B cell (primary cell): ENCODE results near the gene IL19. TPM values are rescaled to one million over a fixed set of nuclear protein-coding genes. Genes with fewer than 3 reads are reported as not detected.
A peak's percentile ranks its signal among the peaks of the same experiment; 100 is the strongest.

Experiments
- ATAC-seq: fragments of 200-7000 bp; cut with Tn5 transposase; one replicate; pipeline ENCODE4 v1.10.0; 2021; ENCODE audit warnings: low read depth, mild to moderate bottlenecking, moderate number of reproducible peaks, moderate library complexity
- CTCF ChIA-PET: fragments of 350-600 bp; sonication (Branson Sonifier 250); formaldehyde crosslinking; loops from one replicate; lab custom pipeline; 2021; ENCODE audit warnings: antibody characterized with exemption, inconsistent platforms; lab: Charles Lee
- POLR2A ChIA-PET: fragments of 350-600 bp; sonication (Branson Sonifier 250); formaldehyde crosslinking; loops from one replicate; lab custom pipeline; 2021; ENCODE audit warnings: antibody characterized with exemption; lab: Charles Lee
- DNase-seq: peaks from one replicate; pipeline ENCODE4 v3.0.0; 2013
- H2AFZ ChIP-seq: 2 replicates; pipeline ENCODE4 v1.6.1; 2012; ENCODE audit warnings: mild to moderate bottlenecking, low read depth, low read length; ENCODE audit not compliant: insufficient read depth, poor library complexity, severe bottlenecking
- H3K27ac ChIP-seq, 2 donors: 1 replicate in 1 of 2; 2 replicates in 1 of 2; pipeline ENCODE4 v1.5.1; 2012 to 2013; ENCODE audit warnings: low read length in 2 of 2, mild to moderate bottlenecking in 2 of 2, moderate library complexity in 1 of 2
- H3K27me3 ChIP-seq, 4 experiments: fragments of 200-600 bp in 1 of 4; sonication (generic) in 1 of 4; replicated peaks in 1 of 4; 1 replicate in 2 of 4; 2 replicates in 2 of 4; pipeline versions ENCODE4 v1.6.1 to v1.7.0; 2013 to 2016; ENCODE audit warnings: low read length in 3 of 4, mild to moderate bottlenecking in 2 of 4, mixed read lengths in 1 of 4, moderate library complexity in 1 of 4; ENCODE audit not compliant: insufficient read depth in 4 of 4, control insufficient read depth in 3 of 4; ENCODE audit errors: control extremely low read depth in 1 of 4
- H3K36me3 ChIP-seq, 2 experiments: replicated peaks in 1 of 2; 1 replicate in 1 of 2; 2 replicates in 1 of 2; pipeline versions ENCODE4 v1.6.1 to v1.7.1; 2013; ENCODE audit warnings: low read length in 1 of 2; ENCODE audit not compliant: insufficient read depth in 2 of 2, control insufficient read depth in 1 of 2; ENCODE audit errors: control extremely low read depth in 1 of 2, extremely low read depth in 1 of 2
- H3K4me1 ChIP-seq, 2 donors: fragments of 200-600 bp in 1 of 2; sonication (generic) in 1 of 2; 1 replicate in 1 of 2; 2 replicates in 1 of 2; pipeline versions ENCODE4 v1.5.1 to v1.6.1; 2013 to 2017; ENCODE audit warnings: low read length in 2 of 2; ENCODE audit not compliant: control insufficient read depth in 2 of 2, insufficient read depth in 2 of 2
- H3K4me2 ChIP-seq: replicated peaks from 2 replicates; pipeline ENCODE3; 2012; ENCODE audit warnings: mild to moderate bottlenecking, low read depth, low read length; ENCODE audit not compliant: poor library complexity, severe bottlenecking
- H3K4me3 ChIP-seq, 5 experiments: fragments of 200-600 bp in 1 of 5; sonication (generic) in 1 of 5; 1 replicate in 3 of 5; 2 replicates in 2 of 5; pipeline versions ENCODE4 v1.5.1 to v1.7.0; 2011 to 2016; ENCODE audit warnings: low read length in 4 of 5, mild to moderate bottlenecking in 4 of 5, low read depth in 2 of 5, control low read depth in 1 of 5, moderate library complexity in 1 of 5; ENCODE audit not compliant: insufficient read depth in 1 of 5; ENCODE audit errors: control extremely low read depth in 1 of 5, extremely low read depth in 1 of 5
- H3K79me2 ChIP-seq: fragments of 200-600 bp; sonication (generic); one replicate; pipeline ENCODE4 v1.6.0; 2016; ENCODE audit warnings: low read length; ENCODE audit not compliant: control insufficient read depth, insufficient read depth
- H3K9ac ChIP-seq: fragments of 200-600 bp; sonication (generic); 2 replicates; pipeline ENCODE4 v1.6.1; 2017; ENCODE audit warnings: mild to moderate bottlenecking, low read length, moderate library complexity
- H3K9me3 ChIP-seq, 3 donors: one replicate each; pipeline versions ENCODE4 v1.6.1 to v1.7.1; 2013; ENCODE audit warnings: low read length in 2 of 3; ENCODE audit not compliant: control insufficient read depth in 2 of 3, insufficient read depth in 1 of 3; ENCODE audit errors: control extremely low read depth in 1 of 3
- H4K20me1 ChIP-seq: 2 replicates; pipeline ENCODE4 v1.6.0; 2012; ENCODE audit warnings: mild to moderate bottlenecking, low read length; ENCODE audit not compliant: insufficient read depth, control insufficient read depth, poor library complexity, severe bottlenecking
- H3K27ac Mint-ChIP-seq: one replicate; pipeline ENCODE4 v1.8.0; 2021; ENCODE audit warnings: mixed read lengths
- H3K27me3 Mint-ChIP-seq: one replicate; pipeline ENCODE4 v1.8.0; 2021; ENCODE audit warnings: mixed read lengths
- H3K4me1 Mint-ChIP-seq: one replicate; pipeline ENCODE4 v1.8.0; 2021; ENCODE audit warnings: mixed read lengths
- H3K4me3 Mint-ChIP-seq: one replicate; pipeline ENCODE4 v1.8.0; 2021; ENCODE audit warnings: mixed read lengths
- H3K9me3 Mint-ChIP-seq: one replicate; pipeline ENCODE4 v1.8.0; 2022; ENCODE audit warnings: mixed read lengths; ENCODE audit not compliant: insufficient read depth
- CTCF ChIP-seq: fragments of 200-600 bp; IDR thresholded peaks from one replicate; pipeline ENCODE4 v1.8.0; 2022; ENCODE audit warnings: antibody characterized with exemption, mild to moderate bottlenecking
- EZH2 ChIP-seq: IDR thresholded peaks from 2 replicates; pipeline ENCODE4 v1.6.1; 2012; ENCODE audit warnings: borderline replicate concordance, low read depth, mild to moderate bottlenecking, moderate library complexity, low read length; ENCODE audit not compliant: insufficient read depth, poor library complexity, severe bottlenecking
- WGBS: methylation state at CpG from one replicate; pipeline ENCODE4 v1.1.5; 2013; ENCODE audit warnings: missing lambda C conversion rate; ENCODE audit not compliant: insufficient coverage; 5-methylcytosine and 5-hydroxymethylcytosine counted together
- intact Hi-C: fragments of 100-400 bp; cut with micrococcal nuclease; formaldehyde crosslinking; loops from one replicate; pipeline ENCODE4 v1.10.0; 2022
- polyA plus RNA-seq: library from polyadenylated mRNA; depleted of rRNA; stranded (reverse); fragments of >200 nt; gene quantifications from 2 replicates; pipeline ENCODE4 v1.2.3, GENCODE V29; 2012
- total RNA-seq, 2 donors: library from RNA; stranded (reverse); fragments of 120-200 nt in 1 of 2; gene quantifications; 1 replicate in 1 of 2; 2 replicates in 1 of 2; pipeline versions ENCODE4 v1.2.3 to v1.2.4, GENCODE V29; 2013 to 2022

The IL19 gene
- total and polyA plus RNA-seq, 2 donors (not counting 1 experiment from before 2014, with no cell fraction given): 0.27 TPM; not detected in 1

- Histone ChIP-seq H3K27me3 (no peaks in the 10 kb centered on the region), H3K79me2 (no peaks in the 10 kb centered on the region), H3K4me3 (no peak overlapping the region), H3K4me1 (peaks cover 23 to 41% of the 10 kb centered on the region in 2 donors), H3K36me3 (no peaks in the 10 kb centered on the region), H2AFZ (no peak overlapping the region), H3K9me3 (no peaks in the 10 kb centered on the region), H3K27ac (no peak overlapping the region), H4K20me1 (no peaks in the 10 kb centered on the region), H3K4me2 (no peak overlapping the region), H3K9ac (no peak overlapping the region)
- intact Hi-C loops: no loop called here
- ChIA-PET CTCF (interaction anchor here (1.1 to 4.0 kb wide), 6 partner anchors 11 to 186 kb away, joined by 4 to 39 read pairs (median 16); no protein-coding TSS in a partner anchor), POLR2A (no interaction called here)
- no peak for DNase-seq
- Mint-ChIP-seq H3K9me3 (no peaks in the 10 kb centered on the region), H3K27ac (no peak overlapping the region), H3K27me3 (no peaks in the 10 kb centered on the region), H3K4me1 (peaks cover 62% of the 10 kb centered on the region), H3K4me3 (no peak overlapping the region)
- no peak for ATAC-seq
- no peak for TF ChIP-seq EZH2
- TF ChIP-seq CTCF: no peak
- WGBS: 94% methylated on average over 5 of the region's 8 CpGs
These were observed 26.4 kb downstream of the IL19 start for GRCh38 chr1:206796981-206797402.

GRCh38 chr1:206797534-206798383, 27.2 kb downstream of the IL19 start:
- peaks cover 23 to 39% of the 10 kb centered on the region in 2 donors for H3K4me1 ChIP-seq
- no peaks in the 10 kb centered on the region for H4K20me1 ChIP-seq
- Mint-ChIP-seq H3K27ac (no peak overlapping the region), H3K27me3 (no peaks in the 10 kb centered on the region), H3K4me1 (peaks cover 63% of the 10 kb centered on the region), H3K4me3 (no peak overlapping the region), H3K9me3 (no peaks in the 10 kb centered on the region)
- no peaks in the 10 kb centered on the region for H3K9me3 ChIP-seq
- intact Hi-C loops: no loop called here
- WGBS: 57% methylated on average over 3 of the region's 8 CpGs
- H3K79me2 ChIP-seq: no peaks in the 10 kb centered on the region
- no peaks in the 10 kb centered on the region for H3K36me3 ChIP-seq
- no peak overlapping the region for H3K27ac ChIP-seq
- H3K9ac ChIP-seq: no peak overlapping the region
- H2AFZ ChIP-seq: no peak overlapping the region
- peak; percentile 34 for ATAC-seq
- H3K4me2 ChIP-seq: no peak overlapping the region
- ChIA-PET POLR2A (interaction anchor here (0.6 kb wide), 1 partner anchor 50 kb away, joined by 3 read pairs; no protein-coding TSS in a partner anchor), CTCF (interaction anchor here (1.0 to 4.0 kb wide), 16 partner anchors 11 to 185 kb away, joined by 3 to 39 read pairs (median 6); partner anchors contain the start of genes IL10 and IL19)
- no peaks in the 10 kb centered on the region for H3K27me3 ChIP-seq
- H3K4me3 ChIP-seq: no peak overlapping the region
- DNase-seq: peak; percentile 68
- TF ChIP-seq CTCF (peak; percentile 66), EZH2 (no peak)
